Measurements from ENCODE around the gene NDUFS3. TPM values are rescaled to one million over a fixed set of nuclear protein-coding genes. Genes with fewer than 3 reads are reported as not detected.
A peak's percentile ranks its signal among the peaks of the same experiment; 100 is the strongest.

Gene NDUFS3
- polyA plus RNA-seq, 3 donors = 79.7 to 107 (median 104) TPM

- Histone ChIP-seq H3K79me2 (ENCODE audit: insufficient read depth, low read length) (peaks cover 100% of the 10 kb centered on the region), H4K20me1 (ENCODE audit: insufficient read depth, low read length) (peaks cover 100% of the 10 kb centered on the region), H3K4me1 (ENCODE audit: control insufficient read depth in 1 of 2, insufficient read depth in 2 of 2, low read length in 2 of 2) (peaks cover 16 to 44% of the 10 kb centered on the region in 2 donors), H3K36me3 (replicated peaks in 1 of 2; ENCODE audit: control insufficient read depth in 1 of 2, insufficient read depth in 2 of 2, low read length in 2 of 2) (peaks cover 6% of the 10 kb centered on the region in 2 donors), H3K27ac (ENCODE audit: low read depth in 1 of 2, low read length in 2 of 2) (peak overlapping the region in 1 of 2 donors; percentile 21), H3K9ac (ENCODE audit: insufficient read depth, low read length, poor library complexity, severe bottlenecking) (no peak overlapping the region), H3K9me3 (replicated peaks in 1 of 2; ENCODE audit: control insufficient read depth in 1 of 2, insufficient read depth in 1 of 2, low read length in 2 of 2) (no peaks in the 10 kb centered on the region), H3K4me3 (replicated peaks in 1 of 3; ENCODE audit: low read depth in 2 of 3, low read length in 3 of 3) (no peak overlapping the region), H3K27me3 (ENCODE audit: control insufficient read depth in 2 of 2, insufficient read depth in 2 of 2, low read length in 2 of 2) (no peaks in the 10 kb centered on the region), H3K4me2 (replicated peaks; ENCODE audit: extremely low read depth, low read length, poor library complexity, severe bottlenecking) (no peak overlapping the region), H2AFZ (ENCODE audit: insufficient read depth, low read depth, low read length, poor library complexity, severe bottlenecking) (no peak overlapping the region)
- no peaks in the 10 kb centered on the region for H3K9me3 Mint-ChIP-seq
- H3K27ac Mint-ChIP-seq = peak overlapping the region; percentile 20 to 85 (median 41)
- no peak overlapping the region for H3K4me3 Mint-ChIP-seq
- intact Hi-C loops (cut with micrococcal nuclease) = no loop called here
- H3K27me3 Mint-ChIP-seq (ENCODE audit: low read depth in 3 of 3) = peaks cover 0 to 1% (median 0%) of the 10 kb centered on the region in 3 donors
- TF ChIP-seq CTCF (IDR thresholded peaks at IDR 0.05) = no peak
- 88% methylated on average over 1 of the region's 3 CpGs for WGBS (ENCODE audit: insufficient coverage)
- peaks cover 55% of the 10 kb centered on the region for H3K4me1 Mint-ChIP-seq
- peaks cover 8 to 28% of the 10 kb centered on the region in 2 donors for H3K36me3 Mint-ChIP-seq
- DNase-seq = no peak
These were observed 42.0 kb upstream of the NDUFS3 start for GRCh38 chr11:47536915-47537314.

- Mint-ChIP-seq H3K9me3 (no peaks in the 10 kb centered on the region), H3K36me3 (peaks cover 8 to 34% of the 10 kb centered on the region in 2 donors), H3K27me3 (ENCODE audit: low read depth in 3 of 3) (no peaks in the 10 kb centered on the region), H3K4me3 (no peak overlapping the region), H3K4me1 (peaks cover 45% of the 10 kb centered on the region), H3K27ac (peak overlapping the region in 6 of 7 donors; percentile 2 to 89 (median 74))
- Histone ChIP-seq H3K36me3 (replicated peaks in 1 of 2; ENCODE audit: control insufficient read depth in 1 of 2, insufficient read depth in 2 of 2, low read length in 2 of 2) (peaks cover 6 to 16% of the 10 kb centered on the region in 2 donors), H3K9ac (ENCODE audit: insufficient read depth, low read length, poor library complexity, severe bottlenecking) (no peak overlapping the region), H3K27me3 (ENCODE audit: control insufficient read depth in 2 of 2, insufficient read depth in 2 of 2, low read length in 2 of 2) (no peaks in the 10 kb centered on the region), H3K79me2 (ENCODE audit: insufficient read depth, low read length) (peaks cover 100% of the 10 kb centered on the region), H3K4me3 (replicated peaks in 1 of 3; ENCODE audit: low read depth in 2 of 3, low read length in 3 of 3) (no peak overlapping the region), H3K4me2 (replicated peaks; ENCODE audit: extremely low read depth, low read length, poor library complexity, severe bottlenecking) (no peak overlapping the region), H3K4me1 (ENCODE audit: control insufficient read depth in 1 of 2, insufficient read depth in 2 of 2, low read length in 2 of 2) (peaks cover 10 to 30% of the 10 kb centered on the region in 2 donors), H3K9me3 (replicated peaks in 1 of 2; ENCODE audit: control insufficient read depth in 1 of 2, insufficient read depth in 1 of 2, low read length in 2 of 2) (no peaks in the 10 kb centered on the region), H2AFZ (ENCODE audit: insufficient read depth, low read depth, low read length, poor library complexity, severe bottlenecking) (no peak overlapping the region), H4K20me1 (ENCODE audit: insufficient read depth, low read length) (peaks cover 100% of the 10 kb centered on the region), H3K27ac (ENCODE audit: low read depth in 1 of 2, low read length in 2 of 2) (peak overlapping the region in 1 of 2 donors; percentile 67)
- 93% methylated on average over 8 of the region's 10 CpGs for WGBS (ENCODE audit: insufficient coverage)
- no peak for DNase-seq
- intact Hi-C loops (cut with micrococcal nuclease) = no loop called here
- TF ChIP-seq CTCF (IDR thresholded peaks at IDR 0.05) = no peak
These were observed 39.9 kb upstream of the NDUFS3 start for GRCh38 chr11:47538741-47539565.

All from CD14-positive monocyte (primary cell).